Measurements from ENCODE around the gene DTX2.
"Not testable (repeated sequence)": the region's sequence is repeated elsewhere in the genome, so short reads cannot be mapped to it uniquely, and the experiment has no call there.

GRCh38 chr7:76543197-76543596 is 81.7 kb downstream of the DTX2 start, which contains the start of gene SPDYE16:
- not testable (repeated sequence) for TF ChIP-seq CTCF, POLR2A (IDR thresholded peaks at IDR 0.05)

All from right lobe of liver (tissue), 4 donors.